SK-N-SH (cell line): ENCODE measurements around the gene ZNF283. TPM values are rescaled to one million over a fixed set of nuclear protein-coding genes. Genes with fewer than 3 reads are reported as not detected.

ENCODE experiments used
- polyA plus RNA-seq, 3 experiments: library from polyadenylated mRNA; depleted of rRNA; stranded (reverse); fragments of >200 nt; gene quantifications; 2 replicates each; pipeline ENCODE4 v1.2.3, GENCODE V29; 2012

ZNF283 gene
- polyA plus RNA-seq, 1 of the 3 experiments (the other 2 are of a cell fraction), result 1.6 TPM

Other genes with a start within 250 kb of the ZNF283 start
- 8.4 and 10.8 TPM in 2 replicates for gene IRGQ, start 231.2 kb upstream of the ZNF283 start, polyA plus RNA-seq (2012; rRNA removed)
- 12.8 and 13.6 TPM in 2 replicates for gene ZNF576, start 230.7 kb upstream of the ZNF283 start, polyA plus RNA-seq (2012; rRNA removed)
- gene SRRM5, start 215.2 kb upstream of the ZNF283 start, polyA plus RNA-seq (2012; rRNA removed), result 0.15 and 0.19 TPM in 2 replicates
- gene ZNF428, start 207.7 kb upstream of the ZNF283 start, polyA plus RNA-seq (2012; rRNA removed), result 60.9 and 79.5 TPM in 2 replicates
- 21.4 and 28.9 TPM in 2 replicates for gene CADM4, start 187.5 kb upstream of the ZNF283 start, polyA plus RNA-seq (2012; rRNA removed)
- gene PLAUR, start 157.2 kb upstream of the ZNF283 start, polyA plus RNA-seq (2012; rRNA removed), result 249 and 299 TPM in 2 replicates
- gene IRGC, start 111.2 kb upstream of the ZNF283 start, polyA plus RNA-seq (2012; rRNA removed), result not detected in 2 replicates
- 17.3 and 24.3 TPM in 2 replicates for gene SMG9, start 72.4 kb upstream of the ZNF283 start, polyA plus RNA-seq (2012; rRNA removed)
- gene KCNN4, start 46.3 kb upstream of the ZNF283 start, polyA plus RNA-seq (2012; rRNA removed), result 21.0 and 22.2 TPM in 2 replicates
- gene LYPD5, start 24.9 kb upstream of the ZNF283 start, polyA plus RNA-seq (2012; rRNA removed), result 0.05 and 0.13 TPM in 2 replicates
- 2.6 and 4.3 TPM in 2 replicates for gene ZNF404, start 56.6 kb downstream of the ZNF283 start, polyA plus RNA-seq (2012; rRNA removed)
- 9.7 and 14.3 TPM in 2 replicates for gene ZNF45, start 108.0 kb downstream of the ZNF283 start, polyA plus RNA-seq (2012; rRNA removed)
- gene ZNF221, start 123.9 kb downstream of the ZNF283 start, polyA plus RNA-seq (2012; rRNA removed), result 0.64 and 1.7 TPM in 2 replicates
- 2.1 and 3.8 TPM in 2 replicates for gene ZNF155, start 156.9 kb downstream of the ZNF283 start, polyA plus RNA-seq (2012; rRNA removed)
- gene ZNF230, start 175.6 kb downstream of the ZNF283 start, polyA plus RNA-seq (2012; rRNA removed), result 1.8 and 2.4 TPM in 2 replicates
- gene ZNF222, start 198.1 kb downstream of the ZNF283 start, polyA plus RNA-seq (2012; rRNA removed), result 3.7 and 6.7 TPM in 2 replicates
- 2.7 and 4.1 TPM in 2 replicates for gene ZNF223, start 224.7 kb downstream of the ZNF283 start, polyA plus RNA-seq (2012; rRNA removed)
- 1.4 and 2.2 TPM in 2 replicates for gene ZNF284, start 244.8 kb downstream of the ZNF283 start, polyA plus RNA-seq (2012; rRNA removed)